Activated naive CD8-positive, alpha-beta T cell (primary cell): Measurements from ENCODE around the gene SLC39A6.
"Not testable (repeated sequence)": the region's sequence is repeated elsewhere in the genome, so short reads cannot be mapped to it uniquely, and the experiment has no call there.

Source experiments
- H3K27ac Mint-ChIP-seq: one replicate; pipeline ENCODE4 v1.8.0; 2021; ENCODE audit warnings: mixed read lengths
- H3K27me3 Mint-ChIP-seq: one replicate; pipeline ENCODE4 v1.8.0; 2021; ENCODE audit warnings: mixed read lengths
- H3K36me3 Mint-ChIP-seq: one replicate; pipeline ENCODE4 v1.8.0; 2021; ENCODE audit warnings: mixed read lengths
- H3K4me1 Mint-ChIP-seq: one replicate; pipeline ENCODE4 v1.8.0; 2021; ENCODE audit warnings: low read depth, mixed read lengths
- H3K4me3 Mint-ChIP-seq: one replicate; pipeline ENCODE4 v1.8.0; 2021; ENCODE audit warnings: mild to moderate bottlenecking, mixed read lengths
- H3K9me3 Mint-ChIP-seq: one replicate; pipeline ENCODE4 v1.8.0; 2021; ENCODE audit warnings: low read depth, mixed read lengths

The SLC39A6 gene

DNA sequence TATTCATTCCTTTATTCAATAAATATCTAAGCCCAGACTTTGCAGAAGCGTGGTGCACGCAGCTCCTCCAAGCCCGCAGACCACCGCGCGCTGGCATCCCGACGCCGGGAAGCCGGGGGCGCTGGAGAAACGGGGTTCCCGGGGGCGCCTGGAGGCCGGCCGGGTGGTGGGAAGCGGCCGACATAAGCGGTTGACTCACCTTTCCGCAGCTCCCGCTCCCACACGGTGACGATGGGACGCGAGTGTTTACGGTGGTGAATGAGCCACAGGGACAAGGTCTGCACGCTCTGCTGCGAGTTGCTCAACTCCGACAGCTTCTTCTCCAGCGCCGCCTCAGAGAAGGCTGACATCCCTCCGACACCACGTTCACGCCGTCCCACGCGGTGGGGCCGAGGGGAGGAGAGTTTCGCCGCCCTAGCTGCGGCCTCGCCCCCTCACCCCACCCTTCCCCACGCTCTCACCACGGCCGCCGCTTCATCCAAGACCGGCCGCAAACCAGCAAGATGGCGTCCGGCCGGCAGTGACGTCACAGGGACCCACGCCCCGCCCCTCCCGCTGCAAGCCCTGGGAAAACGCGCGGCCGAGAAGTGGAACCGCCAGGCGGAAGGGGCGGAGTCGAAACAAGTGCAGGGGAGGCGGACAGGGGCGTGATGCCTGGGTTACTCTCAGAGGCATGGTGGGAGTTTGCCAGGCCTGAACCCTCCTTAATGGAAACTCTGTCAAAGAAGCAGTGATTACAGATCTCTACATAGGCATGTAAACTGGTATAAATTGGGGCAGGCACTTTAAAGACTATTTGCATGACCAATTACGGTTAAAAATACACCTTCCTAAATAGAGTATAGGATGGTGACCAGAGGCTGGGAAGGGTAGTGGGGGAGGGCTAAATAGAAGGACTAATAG is 61.8 kb downstream of the SLC39A6 start, which contains the start of gene RPRD1A:
TSS of gene RPRD1A (minus strand) at position 505 of the 903 bp plus-strand sequence. CDS start at position 350, 155 bp downstream.
- Mint-ChIP-seq H3K9me3 (no peaks in the 10 kb centered on the region), H3K4me3 (peak within 1 kb of the TSS; percentile 94), H3K27ac (peak within 1 kb of the TSS; percentile 93), H3K27me3 (no peaks in the 10 kb centered on the region), H3K4me1 (peaks cover 40% of the 10 kb centered on the region), H3K36me3 (peaks cover 8% of the 10 kb centered on the region)

- H3K9me3 Mint-ChIP-seq = no peaks in the 10 kb centered on the region
- peaks cover 8% of the 10 kb centered on the region for H3K36me3 Mint-ChIP-seq
- H3K4me3 Mint-ChIP-seq = peak overlapping the region; percentile 94
- H3K27me3 Mint-ChIP-seq = no peaks in the 10 kb centered on the region
- H3K4me1 Mint-ChIP-seq = peaks cover 42% of the 10 kb centered on the region
- H3K27ac Mint-ChIP-seq = peak overlapping the region; percentile 93
Observed at GRCh38 chr18:36066686-36067054, 62.5 kb downstream of the SLC39A6 start.

GRCh38 chr18:36066001-36066400 is 63.1 kb downstream of the SLC39A6 start:
- Mint-ChIP-seq H3K36me3 (peaks cover 8% of the 10 kb centered on the region), H3K27me3 (no peaks in the 10 kb centered on the region), H3K27ac (peak overlapping the region; percentile 93), H3K9me3 (no peaks in the 10 kb centered on the region), H3K4me3 (peak overlapping the region; percentile 94), H3K4me1 (peaks cover 48% of the 10 kb centered on the region)

DNA sequence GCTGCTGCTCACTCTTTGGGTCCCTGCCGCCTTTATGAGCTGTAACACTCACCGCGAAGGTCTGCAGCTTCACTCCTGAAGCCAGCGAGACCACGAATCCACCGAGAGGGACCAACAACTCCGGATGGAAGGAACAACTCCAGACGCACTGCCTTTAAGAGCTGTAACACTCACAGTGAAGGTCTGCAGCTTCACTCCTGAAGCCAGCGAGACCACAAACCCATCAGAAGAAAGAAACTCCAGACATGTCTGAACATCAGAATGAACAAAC is 64.4 kb downstream of the SLC39A6 start:
- H3K4me3 Mint-ChIP-seq = peak overlapping the region; percentile 57
- not testable (repeated sequence) for H3K27me3 Mint-ChIP-seq, H3K9me3 Mint-ChIP-seq, H3K36me3 Mint-ChIP-seq, H3K27ac Mint-ChIP-seq
- H3K4me1 Mint-ChIP-seq = peaks cover 54% of the 10 kb centered on the region

- Mint-ChIP-seq H3K9me3 (no peaks in the 10 kb centered on the region), H3K36me3 (peaks cover 8% of the 10 kb centered on the region), H3K4me3 (peak overlapping the region; percentile 57), H3K4me1 (peaks cover 54% of the 10 kb centered on the region), H3K27ac (no peak overlapping the region), H3K27me3 (no peaks in the 10 kb centered on the region)
Observed at GRCh38 chr18:36064027-36064808, 64.9 kb downstream of the SLC39A6 start.

- H3K9me3 Mint-ChIP-seq = no peaks in the 10 kb centered on the region
Observed at GRCh38 chr18:36058674-36059073, 70.5 kb downstream of the SLC39A6 start.

More at GRCh38 chr18:36058674-36059073, 70.5 kb downstream of the SLC39A6 start:
- peaks cover 3% of the 10 kb centered on the region for H3K36me3 Mint-ChIP-seq
- H3K27ac Mint-ChIP-seq = no peak overlapping the region
- peaks cover 49% of the 10 kb centered on the region for H3K4me1 Mint-ChIP-seq
- no peaks in the 10 kb centered on the region for H3K27me3 Mint-ChIP-seq
- no peak overlapping the region for H3K4me3 Mint-ChIP-seq
